Gastrocnemius medialis (tissue), 4 donors: ENCODE results near the gene TRAF7.
"Not testable (repeated sequence)": the region's sequence is repeated elsewhere in the genome, so short reads cannot be mapped to it uniquely, and the experiment has no call there.

Experiments used
- CTCF ChIP-seq, 5 experiments: fragments of 450-650 bp in 3 of 5; fragments of 200-600 bp in 2 of 5; sonication (generic) in 2 of 5; IDR thresholded peaks in 4 of 5; conservative IDR thresholded peaks in 1 of 5; 1 replicate in 4 of 5; 2 replicates in 1 of 5; pipeline ENCODE4 v1.5.1; 2016 to 2019; ENCODE audit warnings: antibody characterized with exemption in 5 of 5, mild to moderate bottlenecking in 3 of 5, moderate library complexity in 3 of 5
- POLR2A ChIP-seq, 2 donors: fragments of 450-650 bp; IDR thresholded peaks; one replicate each; pipeline ENCODE4 v1.6.1; 2017; ENCODE audit warnings: antibody characterized with exemption in 2 of 2, mild to moderate bottlenecking in 2 of 2, moderate library complexity in 2 of 2

GRCh38 chr16:2125609-2126008, 30.0 kb upstream of the TRAF7 start:
- TF ChIP-seq CTCF (IDR thresholded peaks at IDR 0.05 in 4 of 5, conservative IDR thresholded peaks at IDR 0.05 in 1 of 5); POLR2A (IDR thresholded peaks at IDR 0.05): not testable (repeated sequence)
